Naive B cell (primary cell): ENCODE data around the gene SNRNP40. TPM values are rescaled to one million over a fixed set of nuclear protein-coding genes. Genes with fewer than 3 reads are reported as not detected.

Source experiments
- ATAC-seq, 2 donors: fragments of 150-1000 bp; cut with Tn5 transposase; 2 replicates each; pipeline ENCODE4 v1.10.0; 2021; ENCODE audit warnings: low read depth in 2 of 2, mild to moderate bottlenecking in 2 of 2, moderate library complexity in 2 of 2
- DNase-seq: peaks from one replicate; pipeline ENCODE4 v3.0.0; 2022
- H3K27ac Mint-ChIP-seq, 6 donors: one replicate each; pipeline ENCODE4 v1.8.0; 2020 to 2022; ENCODE audit warnings: mild to moderate bottlenecking in 6 of 6, mixed read lengths in 6 of 6, moderate library complexity in 5 of 6, inconsistent platforms in 2 of 6
- H3K27me3 Mint-ChIP-seq, 3 donors: one replicate each; pipeline ENCODE4 v1.8.0; 2021 to 2022; ENCODE audit warnings: mixed read lengths in 3 of 3, mild to moderate bottlenecking in 1 of 3
- H3K36me3 Mint-ChIP-seq, 2 donors: one replicate each; pipeline ENCODE4 v1.8.0; 2020 to 2022; ENCODE audit warnings: mixed read lengths in 2 of 2, inconsistent platforms in 1 of 2, mild to moderate bottlenecking in 1 of 2
- H3K4me1 Mint-ChIP-seq, 3 donors: one replicate each; pipeline ENCODE4 v1.8.0; 2020 to 2022; ENCODE audit warnings: mixed read lengths in 3 of 3, inconsistent platforms in 1 of 3, mild to moderate bottlenecking in 1 of 3, moderate library complexity in 1 of 3
- H3K4me3 Mint-ChIP-seq, 8 donors: one replicate each; pipeline ENCODE4 v1.8.0; 2020 to 2022; ENCODE audit warnings: mild to moderate bottlenecking in 8 of 8, mixed read lengths in 8 of 8, moderate library complexity in 8 of 8, inconsistent platforms in 2 of 8
- H3K9me3 Mint-ChIP-seq, 7 donors: one replicate each; pipeline ENCODE4 v1.8.0; 2020 to 2022; ENCODE audit warnings: mixed read lengths in 7 of 7, mild to moderate bottlenecking in 5 of 7, inconsistent platforms in 2 of 7, moderate library complexity in 1 of 7
- polyA plus RNA-seq, 6 donors: library from polyadenylated mRNA; unstranded; fragments of 300-500 nt; fragmentation: Illumina TruSeq; gene quantifications; one replicate each; pipeline ENCODE4 v1.2.3, GENCODE V29; 2021; ENCODE audit warnings: low read depth in 6 of 6

Gene SNRNP40
- polyA plus RNA-seq, 6 donors from 2014 or later = 61.8 to 97.0 (median 90.0) TPM

GRCh38 chr1:31238612-31238985 lies 58.0 kb downstream of the SNRNP40 start:
- Mint-ChIP-seq H3K27me3 (peaks cover 49 to 70% (median 65%) of the 10 kb centered on the region in 3 donors), H3K9me3 (peaks cover 0 to 4% (median 0%) of the 10 kb centered on the region in 7 donors)

GRCh38 chr1:31234870-31235269 lies 61.7 kb downstream of the SNRNP40 start:
- Mint-ChIP-seq H3K9me3 (no peaks in the 10 kb centered on the region), H3K4me1 (peaks cover 8 to 9% (median 9%) of the 10 kb centered on the region in 3 donors), H3K27me3 (peaks cover 38 to 65% (median 63%) of the 10 kb centered on the region in 3 donors), H3K27ac (no peak overlapping the region), H3K36me3 (no peaks in the 10 kb centered on the region), H3K4me3 (no peak overlapping the region)
- ATAC-seq (no peak), DNase-seq (no peak)

More at GRCh38 chr1:31238612-31238985, 58.0 kb downstream of the SNRNP40 start:
- peaks cover 16 to 28% (median 25%) of the 10 kb centered on the region in 3 donors for H3K4me1 Mint-ChIP-seq
- H3K27ac Mint-ChIP-seq = peak overlapping the region in 1 of 6 donors; percentile 49
- ATAC-seq (no peak), DNase-seq (no peak)
- no peaks in the 10 kb centered on the region for H3K36me3 Mint-ChIP-seq
- peak overlapping the region; percentile 12 to 87 (median 79) for H3K4me3 Mint-ChIP-seq

DNA sequence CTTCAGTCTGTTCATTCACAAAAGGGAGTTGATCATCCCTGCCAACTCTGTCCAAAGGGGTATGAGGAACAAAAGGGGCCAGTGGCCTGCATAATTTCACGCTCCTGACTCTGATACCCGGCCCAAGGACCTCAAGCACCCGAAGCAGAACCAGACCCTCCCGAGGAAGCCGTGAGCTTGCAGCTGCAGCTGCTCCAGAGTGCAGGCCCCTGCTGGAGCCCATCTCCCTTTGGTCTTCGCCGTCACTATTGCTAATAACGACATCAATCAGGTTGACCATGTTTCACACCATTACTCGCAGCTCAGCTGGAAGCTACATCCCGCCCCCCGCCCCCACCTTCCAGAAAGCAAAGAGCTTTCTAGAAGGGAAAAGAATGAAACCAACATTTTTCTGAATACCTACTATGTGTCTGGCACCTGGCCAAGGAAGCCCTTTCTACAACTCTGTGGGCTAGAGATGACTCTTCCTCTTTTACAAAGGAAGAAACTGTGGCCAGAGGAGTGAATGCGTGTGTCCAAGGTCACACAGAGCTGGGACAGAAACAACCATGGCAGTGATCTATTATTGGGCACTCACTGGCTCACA lies 62.4 kb downstream of the SNRNP40 start:
- H3K27me3 Mint-ChIP-seq = peaks cover 38 to 63% (median 61%) of the 10 kb centered on the region in 3 donors
- H3K36me3 Mint-ChIP-seq = no peaks in the 10 kb centered on the region
- H3K4me1 Mint-ChIP-seq = peaks cover 7 to 9% (median 8%) of the 10 kb centered on the region in 3 donors
- H3K4me3 Mint-ChIP-seq = no peak overlapping the region
- DNase-seq = no peak
- ATAC-seq = no peak
- no peaks in the 10 kb centered on the region for H3K9me3 Mint-ChIP-seq
- no peak overlapping the region for H3K27ac Mint-ChIP-seq

DNA sequence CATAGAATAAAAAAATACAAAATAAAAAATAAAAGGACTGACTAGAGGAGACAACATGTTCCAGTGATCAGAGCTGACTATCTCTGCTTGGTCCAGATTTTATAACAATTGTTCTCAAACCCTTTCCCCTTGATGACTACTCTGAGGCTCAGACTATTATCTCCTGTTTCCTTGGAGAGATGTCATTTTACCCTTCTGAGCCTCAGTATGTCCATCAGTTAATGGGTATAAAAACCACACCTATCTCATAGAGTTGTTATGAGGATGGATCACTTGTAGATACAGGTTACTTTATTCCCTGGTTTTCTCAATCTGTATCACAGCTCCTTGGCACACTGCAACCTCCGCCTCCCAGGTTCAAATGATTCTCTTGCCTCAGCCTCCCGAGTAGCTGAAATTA lies 63.9 kb downstream of the SNRNP40 start:
- Mint-ChIP-seq H3K36me3 (no peaks in the 10 kb centered on the region), H3K4me1 (no peaks in the 10 kb centered on the region), H3K4me3 (no peak overlapping the region), H3K27ac (no peak overlapping the region), H3K27me3 (peaks cover 25 to 48% (median 45%) of the 10 kb centered on the region in 3 donors), H3K9me3 (no peaks in the 10 kb centered on the region)
- DNase-seq = no peak
- ATAC-seq = no peak

DNA sequence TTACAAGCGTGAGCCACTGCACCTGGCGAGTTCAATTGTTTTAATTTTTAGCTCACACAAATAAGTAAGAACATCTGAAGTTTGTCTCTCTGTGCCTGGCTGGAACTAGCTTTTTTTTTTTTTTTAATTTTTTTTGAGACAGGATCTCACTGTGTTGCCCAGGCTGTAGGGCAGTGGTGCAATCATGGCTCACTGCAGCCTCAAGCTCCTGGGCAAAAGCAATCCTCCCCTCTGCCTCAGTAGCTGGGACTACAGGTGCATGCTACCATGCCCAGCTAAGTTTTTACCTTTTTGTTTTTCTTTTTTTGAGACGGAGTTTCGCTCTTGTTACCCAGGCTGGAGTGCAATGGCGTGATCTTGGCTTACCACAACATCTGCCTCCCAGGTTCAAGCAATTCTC lies 64.8 kb downstream of the SNRNP40 start:
- Mint-ChIP-seq H3K36me3 (no peaks in the 10 kb centered on the region), H3K27ac (no peak overlapping the region), H3K9me3 (no peaks in the 10 kb centered on the region), H3K27me3 (peaks cover 24 to 41% (median 36%) of the 10 kb centered on the region in 3 donors), H3K4me3 (no peak overlapping the region), H3K4me1 (no peaks in the 10 kb centered on the region)
- no peak for ATAC-seq
- DNase-seq = no peak

GRCh38 chr1:31230378-31230777 lies 66.2 kb downstream of the SNRNP40 start:
- no peak overlapping the region for H3K4me3 Mint-ChIP-seq
- no peaks in the 10 kb centered on the region for H3K36me3 Mint-ChIP-seq
- H3K27ac Mint-ChIP-seq = peak overlapping the region in 1 of 6 donors; percentile 74
- H3K9me3 Mint-ChIP-seq = no peaks in the 10 kb centered on the region
- peaks cover 12 to 31% (median 25%) of the 10 kb centered on the region in 3 donors for H3K27me3 Mint-ChIP-seq
- no peak for ATAC-seq
- H3K4me1 Mint-ChIP-seq = no peaks in the 10 kb centered on the region
- DNase-seq = no peak

- H3K27me3 Mint-ChIP-seq = peaks cover 0 to 26% (median 18%) of the 10 kb centered on the region in 3 donors
- peak overlapping the region in 1 of 6 donors; percentile 42 for H3K27ac Mint-ChIP-seq
- no peaks in the 10 kb centered on the region for H3K4me1 Mint-ChIP-seq
- ATAC-seq (no peak), DNase-seq (no peak)
- H3K4me3 Mint-ChIP-seq = no peak overlapping the region
- H3K36me3 Mint-ChIP-seq = no peaks in the 10 kb centered on the region
- H3K9me3 Mint-ChIP-seq = no peaks in the 10 kb centered on the region
Measured at GRCh38 chr1:31228986-31229385, 67.6 kb downstream of the SNRNP40 start.

- H3K27me3 Mint-ChIP-seq = peaks cover 0 to 24% (median 11%) of the 10 kb centered on the region in 3 donors
- no peaks in the 10 kb centered on the region for H3K36me3 Mint-ChIP-seq
- H3K4me1 Mint-ChIP-seq = no peaks in the 10 kb centered on the region
- no peak overlapping the region for H3K4me3 Mint-ChIP-seq
- ATAC-seq = no peak
- no peak overlapping the region for H3K27ac Mint-ChIP-seq
- DNase-seq = no peak
- H3K9me3 Mint-ChIP-seq = no peaks in the 10 kb centered on the region
Measured at GRCh38 chr1:31227891-31228568, 68.6 kb downstream of the SNRNP40 start.

DNA sequence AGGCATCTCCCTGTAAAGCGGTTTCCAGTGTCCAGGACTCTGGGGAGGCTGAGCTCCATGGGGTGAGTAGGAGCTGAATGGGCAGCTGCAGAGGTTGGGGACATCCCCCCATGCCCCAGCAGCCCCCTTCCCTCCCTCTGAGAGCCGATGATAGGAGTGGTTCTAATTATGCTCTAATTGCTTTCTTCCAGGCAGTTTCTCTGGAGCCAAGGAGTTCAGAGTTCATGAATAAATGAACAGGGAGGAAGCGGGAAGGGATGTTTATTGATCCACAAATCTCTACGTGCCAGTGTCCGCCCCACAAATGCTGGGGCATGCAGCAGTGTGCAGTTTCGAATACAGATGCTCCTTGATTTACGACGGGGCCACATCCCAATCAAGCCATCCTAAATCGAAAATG lies 72.5 kb downstream of the SNRNP40 start:
- H3K4me1 Mint-ChIP-seq = no peaks in the 10 kb centered on the region
- H3K9me3 Mint-ChIP-seq = no peaks in the 10 kb centered on the region
- no peak for ATAC-seq
- H3K27ac Mint-ChIP-seq = no peak overlapping the region
- H3K27me3 Mint-ChIP-seq = peaks cover 4 to 19% (median 10%) of the 10 kb centered on the region in 3 donors
- H3K36me3 Mint-ChIP-seq = no peaks in the 10 kb centered on the region
- no peak overlapping the region for H3K4me3 Mint-ChIP-seq
- DNase-seq = no peak

GRCh38 chr1:31222176-31222575 lies 74.4 kb downstream of the SNRNP40 start:
- Mint-ChIP-seq H3K4me1 (no peaks in the 10 kb centered on the region), H3K36me3 (no peaks in the 10 kb centered on the region), H3K4me3 (no peak overlapping the region), H3K27ac (no peak overlapping the region), H3K9me3 (no peaks in the 10 kb centered on the region), H3K27me3 (peaks cover 4 to 25% (median 10%) of the 10 kb centered on the region in 3 donors)
- no peak for ATAC-seq
- no peak for DNase-seq

- no peak for DNase-seq
- Mint-ChIP-seq H3K4me3 (no peak overlapping the region), H3K4me1 (no peaks in the 10 kb centered on the region), H3K36me3 (no peaks in the 10 kb centered on the region), H3K27me3 (peaks cover 4 to 24% (median 10%) of the 10 kb centered on the region in 3 donors), H3K9me3 (no peaks in the 10 kb centered on the region), H3K27ac (peak overlapping the region in 1 of 6 donors; percentile 6)
- no peak for ATAC-seq
Measured at GRCh38 chr1:31221072-31221471, 75.5 kb downstream of the SNRNP40 start.

DNA sequence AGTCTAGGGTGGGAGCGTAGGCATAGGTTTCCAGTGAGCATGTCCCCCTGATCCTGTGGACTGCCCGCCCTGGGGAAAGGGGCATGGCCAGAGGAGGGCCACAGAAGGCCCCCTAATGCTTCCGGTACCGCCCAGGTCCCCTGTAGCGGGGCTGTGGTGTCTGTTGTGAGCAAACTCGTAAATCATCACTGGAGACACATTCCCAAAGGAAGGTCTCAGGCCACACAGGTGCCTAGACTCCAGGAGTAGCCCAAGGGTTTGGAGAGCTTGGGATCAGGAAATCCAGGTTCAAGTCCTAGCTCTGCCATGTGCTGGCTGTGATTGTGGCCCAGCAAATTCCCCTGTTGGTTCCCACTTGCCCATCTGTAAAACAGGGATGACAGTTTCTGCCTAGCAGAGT lies 77.1 kb downstream of the SNRNP40 start:
- Mint-ChIP-seq H3K27ac (no peak overlapping the region), H3K36me3 (no peaks in the 10 kb centered on the region), H3K4me1 (no peaks in the 10 kb centered on the region), H3K27me3 (peaks cover 5 to 27% (median 11%) of the 10 kb centered on the region in 3 donors), H3K9me3 (peaks cover 0 to 1% (median 0%) of the 10 kb centered on the region in 7 donors), H3K4me3 (no peak overlapping the region)
- no peak for ATAC-seq
- DNase-seq = no peak

GRCh38 chr1:31218705-31219104 lies 77.9 kb downstream of the SNRNP40 start:
- Mint-ChIP-seq H3K4me1 (no peaks in the 10 kb centered on the region), H3K27me3 (peaks cover 7 to 23% (median 8%) of the 10 kb centered on the region in 3 donors), H3K27ac (no peak overlapping the region), H3K36me3 (no peaks in the 10 kb centered on the region), H3K4me3 (no peak overlapping the region), H3K9me3 (peaks cover 0 to 4% (median 0%) of the 10 kb centered on the region in 7 donors)
- ATAC-seq (no peak), DNase-seq (no peak)

GRCh38 chr1:31216016-31216415 lies 80.6 kb downstream of the SNRNP40 start:
- Mint-ChIP-seq H3K4me1 (no peaks in the 10 kb centered on the region), H3K27ac (no peak overlapping the region), H3K27me3 (peaks cover 8 to 22% (median 11%) of the 10 kb centered on the region in 3 donors), H3K4me3 (no peak overlapping the region), H3K9me3 (peaks cover 0 to 6% (median 4%) of the 10 kb centered on the region in 7 donors), H3K36me3 (no peaks in the 10 kb centered on the region)
- ATAC-seq (no peak), DNase-seq (no peak)
